Thoracic aorta (tissue), 2 donors: Measurements from ENCODE around the gene C21orf58. TPM values are rescaled to one million over a fixed set of nuclear protein-coding genes. Genes with fewer than 3 reads are reported as not detected.

Experiments
- ATAC-seq: fragments of 150-250 bp; one replicate; pipeline ENCODE4 v1.8.0; 2017; ENCODE audit warnings: low read depth; ENCODE audit not compliant: insufficient number of reproducible peaks, low FRiP score
- DNase-seq: peaks from one replicate; pipeline ENCODE4 v3.0.0-alpha.2; 2020; ENCODE audit warnings: low spot score
- H3K27ac ChIP-seq, 2 donors: fragments of 200-600 bp; sonication (generic); 1 replicate in 1 of 2; 2 replicates in 1 of 2; pipeline ENCODE4 v1.5.1; 2016; ENCODE audit warnings: mild to moderate bottlenecking in 2 of 2, moderate library complexity in 2 of 2
- H3K27me3 ChIP-seq: fragments of 200-600 bp; sonication (generic); replicated peaks from 2 replicates; pipeline ENCODE4 v1.6.0; 2016; ENCODE audit warnings: mild to moderate bottlenecking; ENCODE audit not compliant: insufficient read depth
- H3K36me3 ChIP-seq: fragments of 200-600 bp; sonication (generic); one replicate; pipeline ENCODE4 v1.5.1; 2016
- H3K4me1 ChIP-seq, 2 donors: fragments of 200-600 bp; sonication (generic); 1 replicate in 1 of 2; 2 replicates in 1 of 2; pipeline versions ENCODE4 v1.5.1 to v1.6.0; 2016; ENCODE audit warnings: low read depth in 2 of 2, mild to moderate bottlenecking in 1 of 2; ENCODE audit not compliant: control insufficient read depth in 1 of 2
- H3K4me3 ChIP-seq: fragments of 200-600 bp; sonication (generic); 2 replicates; pipeline ENCODE4 v1.5.1; 2016; ENCODE audit warnings: mild to moderate bottlenecking
- H3K9me3 ChIP-seq: fragments of 200-600 bp; sonication (generic); 2 replicates; pipeline ENCODE4 v1.5.1; 2016
- CTCF ChIP-seq: fragments of 200-600 bp; sonication (generic); IDR thresholded peaks from one replicate; pipeline ENCODE4 v1.5.1; 2019; ENCODE audit warnings: antibody characterized with exemption
- total RNA-seq, 2 donors: library from RNA; depleted of rRNA; stranded (reverse); fragments of >200 nt; gene quantifications; one replicate each; pipeline versions ENCODE4 v1.1.0 to v1.2.3, GENCODE V29; 2016

Gene C21orf58
- total RNA-seq, 2 donors from 2014 or later: 0.81 to 3.2 TPM

GRCh38 chr21:46273341-46273740, 50.3 kb downstream of the C21orf58 start:
- peaks cover 81% of the 10 kb centered on the region for H3K36me3 ChIP-seq
- ATAC-seq (no peak), DNase-seq (no peak)
- no peak for TF ChIP-seq CTCF
- H3K4me3 ChIP-seq: no peak overlapping the region
- no peaks in the 10 kb centered on the region for H3K27me3 ChIP-seq
- H3K9me3 ChIP-seq: no peaks in the 10 kb centered on the region
- no peaks in the 10 kb centered on the region for H3K4me1 ChIP-seq
- H3K27ac ChIP-seq: no peak overlapping the region

GRCh38 chr21:46269466-46269865, 54.2 kb downstream of the C21orf58 start:
- no peak overlapping the region for H3K27ac ChIP-seq
- no peak for TF ChIP-seq CTCF
- no peaks in the 10 kb centered on the region for H3K4me1 ChIP-seq
- H3K9me3 ChIP-seq: no peaks in the 10 kb centered on the region
- peaks cover 83% of the 10 kb centered on the region for H3K36me3 ChIP-seq
- ATAC-seq (no peak), DNase-seq (no peak)
- no peaks in the 10 kb centered on the region for H3K27me3 ChIP-seq
- H3K4me3 ChIP-seq: no peak overlapping the region

GRCh38 chr21:46268371-46268770, 55.3 kb downstream of the C21orf58 start:
- Histone ChIP-seq H3K27me3 (no peaks in the 10 kb centered on the region), H3K4me1 (no peaks in the 10 kb centered on the region), H3K27ac (no peak overlapping the region), H3K4me3 (no peak overlapping the region), H3K36me3 (peaks cover 82% of the 10 kb centered on the region), H3K9me3 (no peaks in the 10 kb centered on the region)
- DNase-seq: no peak
- no peak for ATAC-seq
- no peak for TF ChIP-seq CTCF

GRCh38 chr21:46266946-46267345, 56.7 kb downstream of the C21orf58 start:
- DNase-seq (no peak), ATAC-seq (no peak)
- no peak overlapping the region for H3K4me3 ChIP-seq
- no peak overlapping the region for H3K27ac ChIP-seq
- H3K27me3 ChIP-seq: no peaks in the 10 kb centered on the region
- H3K36me3 ChIP-seq: peaks cover 74% of the 10 kb centered on the region
- H3K9me3 ChIP-seq: no peaks in the 10 kb centered on the region
- no peaks in the 10 kb centered on the region for H3K4me1 ChIP-seq
- TF ChIP-seq CTCF: no peak

GRCh38 chr21:46265736-46266525, 57.7 kb downstream of the C21orf58 start:
- no peak overlapping the region for H3K27ac ChIP-seq
- H3K36me3 ChIP-seq: peaks cover 71% of the 10 kb centered on the region
- no peaks in the 10 kb centered on the region for H3K27me3 ChIP-seq
- ATAC-seq (no peak), DNase-seq (no peak)
- TF ChIP-seq CTCF: no peak
- H3K4me3 ChIP-seq: no peak overlapping the region
- H3K9me3 ChIP-seq: no peaks in the 10 kb centered on the region
- H3K4me1 ChIP-seq: no peaks in the 10 kb centered on the region
